Measurements from ENCODE around the gene PEX10.

Gene PEX10

GRCh38 chr1:2425892-2426291, 13.5 kb upstream of the PEX10 start:
- Histone ChIP-seq H3K36me3 (ENCODE audit: control insufficient read depth, insufficient read depth, low read length) (no peaks in the 10 kb centered on the region), H3K9ac (ENCODE audit: low read length) (no peak overlapping the region), H3K4me1 (ENCODE audit: control insufficient read depth, insufficient read depth, low read length) (no peaks in the 10 kb centered on the region), H3K27me3 (ENCODE audit: control insufficient read depth, insufficient read depth, low read length) (no peaks in the 10 kb centered on the region; the same call in 1 of the 2 replicates), H3K4me3 (ENCODE audit: low read depth, low read length) (no peak overlapping the region), H3K27ac (ENCODE audit: low read depth, low read length) (no peak overlapping the region), H3K9me3 (ENCODE audit: control insufficient read depth, insufficient read depth, low read depth, low read length) (peaks cover 25% of the 10 kb centered on the region)

GRCh38 chr1:2422523-2422922, 10.2 kb upstream of the PEX10 start:
- H3K27ac ChIP-seq (ENCODE audit: low read depth, low read length), result no peak overlapping the region

GRCh38 chr1:2419416-2419815, 7.1 kb upstream of the PEX10 start:
- Histone ChIP-seq H3K4me1 (ENCODE audit: control insufficient read depth, insufficient read depth, low read length) (no peaks in the 10 kb centered on the region), H3K27ac (ENCODE audit: low read depth, low read length) (no peak overlapping the region), H3K36me3 (ENCODE audit: control insufficient read depth, insufficient read depth, low read length) (no peaks in the 10 kb centered on the region), H3K4me3 (ENCODE audit: low read depth, low read length) (no peak overlapping the region), H3K27me3 (ENCODE audit: control insufficient read depth, insufficient read depth, low read length) (peaks cover 19% of the 10 kb centered on the region; the same call in 1 of the 2 replicates), H3K9me3 (ENCODE audit: control insufficient read depth, insufficient read depth, low read depth, low read length) (peaks cover 6% of the 10 kb centered on the region; the same call in 1 of the 2 replicates), H3K9ac (ENCODE audit: low read length) (no peak overlapping the region)

More at GRCh38 chr1:2422523-2422922, 10.2 kb upstream of the PEX10 start:
- Histone ChIP-seq H3K9ac (ENCODE audit: low read length) (no peak overlapping the region), H3K9me3 (ENCODE audit: control insufficient read depth, insufficient read depth, low read depth, low read length) (peaks cover 6% of the 10 kb centered on the region; the same call in 1 of the 2 replicates), H3K27me3 (ENCODE audit: control insufficient read depth, insufficient read depth, low read length) (peaks cover 16% of the 10 kb centered on the region; the same call in 1 of the 2 replicates), H3K36me3 (ENCODE audit: control insufficient read depth, insufficient read depth, low read length) (no peaks in the 10 kb centered on the region), H3K4me3 (ENCODE audit: low read depth, low read length) (no peak overlapping the region), H3K4me1 (ENCODE audit: control insufficient read depth, insufficient read depth, low read length) (no peaks in the 10 kb centered on the region)

- H3K9ac ChIP-seq (ENCODE audit: low read length), result no peak overlapping the region
- no peak overlapping the region for H3K4me3 ChIP-seq (ENCODE audit: low read depth, low read length)
- no peak overlapping the region for H3K27ac ChIP-seq (ENCODE audit: low read depth, low read length)
- peaks cover 5% of the 10 kb centered on the region for H3K4me1 ChIP-seq (ENCODE audit: control insufficient read depth, insufficient read depth, low read length)
- H3K9me3 ChIP-seq (ENCODE audit: control insufficient read depth, insufficient read depth, low read depth, low read length), result peaks cover 6% of the 10 kb centered on the region; the same call in 1 of the 2 replicates
- H3K27me3 ChIP-seq (ENCODE audit: control insufficient read depth, insufficient read depth, low read length), result peaks cover 19% of the 10 kb centered on the region; the same call in 1 of the 2 replicates
- no peaks in the 10 kb centered on the region for H3K36me3 ChIP-seq (ENCODE audit: control insufficient read depth, insufficient read depth, low read length)
These were observed 6.5 kb upstream of the PEX10 start for GRCh38 chr1:2418791-2419320.

- Histone ChIP-seq H3K4me1 (ENCODE audit: control insufficient read depth, insufficient read depth, low read length) (peaks cover 10% of the 10 kb centered on the region), H3K36me3 (ENCODE audit: control insufficient read depth, insufficient read depth, low read length) (no peaks in the 10 kb centered on the region), H3K27me3 (ENCODE audit: control insufficient read depth, insufficient read depth, low read length) (peaks cover 19% of the 10 kb centered on the region; the same call in 1 of the 2 replicates), H3K9me3 (ENCODE audit: control insufficient read depth, insufficient read depth, low read depth, low read length) (no peaks in the 10 kb centered on the region), H3K9ac (ENCODE audit: low read length) (no peak overlapping the region), H3K4me3 (ENCODE audit: low read depth, low read length) (no peak overlapping the region), H3K27ac (ENCODE audit: low read depth, low read length) (no peak overlapping the region)
These were observed 5.5 kb upstream of the PEX10 start for GRCh38 chr1:2417833-2418225.

- no peak overlapping the region for H3K4me3 ChIP-seq (ENCODE audit: low read depth, low read length)
- H3K9me3 ChIP-seq (ENCODE audit: control insufficient read depth, insufficient read depth, low read depth, low read length), result no peaks in the 10 kb centered on the region
- H3K9ac ChIP-seq (ENCODE audit: low read length), result no peak overlapping the region
- H3K27ac ChIP-seq (ENCODE audit: low read depth, low read length), result no peak overlapping the region
- peaks cover 10% of the 10 kb centered on the region for H3K4me1 ChIP-seq (ENCODE audit: control insufficient read depth, insufficient read depth, low read length)
- no peaks in the 10 kb centered on the region for H3K36me3 ChIP-seq (ENCODE audit: control insufficient read depth, insufficient read depth, low read length)
- peaks cover 19% of the 10 kb centered on the region; the same call in 1 of the 2 replicates for H3K27me3 ChIP-seq (ENCODE audit: control insufficient read depth, insufficient read depth, low read length)
These were observed 4.9 kb upstream of the PEX10 start for GRCh38 chr1:2417083-2417832.

- no peaks in the 10 kb centered on the region for H3K9me3 ChIP-seq (ENCODE audit: control insufficient read depth, insufficient read depth, low read depth, low read length)
- H3K36me3 ChIP-seq (ENCODE audit: control insufficient read depth, insufficient read depth, low read length), result no peaks in the 10 kb centered on the region
- H3K27me3 ChIP-seq (ENCODE audit: control insufficient read depth, insufficient read depth, low read length), result peaks cover 19% of the 10 kb centered on the region; the same call in 1 of the 2 replicates
- H3K9ac ChIP-seq (ENCODE audit: low read length), result no peak overlapping the region
- peaks cover 10% of the 10 kb centered on the region for H3K4me1 ChIP-seq (ENCODE audit: control insufficient read depth, insufficient read depth, low read length)
- H3K27ac ChIP-seq (ENCODE audit: low read depth, low read length), result no peak overlapping the region
- no peak overlapping the region for H3K4me3 ChIP-seq (ENCODE audit: low read depth, low read length)
These were observed 4.0 kb upstream of the PEX10 start for GRCh38 chr1:2416403-2416802.

- H3K9ac ChIP-seq (ENCODE audit: low read length), result no peak overlapping the region
- H3K4me3 ChIP-seq (ENCODE audit: low read depth, low read length), result no peak overlapping the region
- no peak overlapping the region for H3K27ac ChIP-seq (ENCODE audit: low read depth, low read length)
- H3K36me3 ChIP-seq (ENCODE audit: control insufficient read depth, insufficient read depth, low read length), result no peaks in the 10 kb centered on the region
- peaks cover 10% of the 10 kb centered on the region for H3K4me1 ChIP-seq (ENCODE audit: control insufficient read depth, insufficient read depth, low read length)
- H3K9me3 ChIP-seq (ENCODE audit: control insufficient read depth, insufficient read depth, low read depth, low read length), result no peaks in the 10 kb centered on the region
- H3K27me3 ChIP-seq (ENCODE audit: control insufficient read depth, insufficient read depth, low read length), result peaks cover 19% of the 10 kb centered on the region; the same call in 1 of the 2 replicates
These were observed 3.4 kb upstream of the PEX10 start for GRCh38 chr1:2415801-2416208.

- H3K9me3 ChIP-seq (ENCODE audit: control insufficient read depth, insufficient read depth, low read depth, low read length), result no peaks in the 10 kb centered on the region
- no peak overlapping the region for H3K4me3 ChIP-seq (ENCODE audit: low read depth, low read length)
- peaks cover 19% of the 10 kb centered on the region; the same call in 1 of the 2 replicates for H3K27me3 ChIP-seq (ENCODE audit: control insufficient read depth, insufficient read depth, low read length)
- peaks cover 10% of the 10 kb centered on the region for H3K4me1 ChIP-seq (ENCODE audit: control insufficient read depth, insufficient read depth, low read length)
- peaks cover under 1% of the 10 kb centered on the region; the same call in 1 of the 2 replicates for H3K36me3 ChIP-seq (ENCODE audit: control insufficient read depth, insufficient read depth, low read length)
- no peak overlapping the region for H3K27ac ChIP-seq (ENCODE audit: low read depth, low read length)
- no peak overlapping the region for H3K9ac ChIP-seq (ENCODE audit: low read length)
These were observed 3.0 kb upstream of the PEX10 start for GRCh38 chr1:2415337-2415736.

- peak overlapping the region; percentile 42 for H3K9ac ChIP-seq (ENCODE audit: low read length)
- peaks cover 8% of the 10 kb centered on the region for H3K36me3 ChIP-seq (ENCODE audit: control insufficient read depth, insufficient read depth, low read length)
- peaks cover 19% of the 10 kb centered on the region; the same call in 1 of the 2 replicates for H3K27me3 ChIP-seq (ENCODE audit: control insufficient read depth, insufficient read depth, low read length)
- peak overlapping the region; percentile 86 for H3K4me3 ChIP-seq (ENCODE audit: low read depth, low read length)
- H3K27ac ChIP-seq (ENCODE audit: low read depth, low read length), result no peak overlapping the region
- H3K4me1 ChIP-seq (ENCODE audit: control insufficient read depth, insufficient read depth, low read length), result peaks cover 10% of the 10 kb centered on the region
- H3K9me3 ChIP-seq (ENCODE audit: control insufficient read depth, insufficient read depth, low read depth, low read length), result no peaks in the 10 kb centered on the region
These were observed 2.1 kb upstream of the PEX10 start for GRCh38 chr1:2414297-2414958.

All from HUES6 (cell line).